ENCODE data around the gene SENP1.
"Not testable (repeated sequence)": the region's sequence is repeated elsewhere in the genome, so short reads cannot be mapped to it uniquely, and the experiment has no call there.

DNA sequence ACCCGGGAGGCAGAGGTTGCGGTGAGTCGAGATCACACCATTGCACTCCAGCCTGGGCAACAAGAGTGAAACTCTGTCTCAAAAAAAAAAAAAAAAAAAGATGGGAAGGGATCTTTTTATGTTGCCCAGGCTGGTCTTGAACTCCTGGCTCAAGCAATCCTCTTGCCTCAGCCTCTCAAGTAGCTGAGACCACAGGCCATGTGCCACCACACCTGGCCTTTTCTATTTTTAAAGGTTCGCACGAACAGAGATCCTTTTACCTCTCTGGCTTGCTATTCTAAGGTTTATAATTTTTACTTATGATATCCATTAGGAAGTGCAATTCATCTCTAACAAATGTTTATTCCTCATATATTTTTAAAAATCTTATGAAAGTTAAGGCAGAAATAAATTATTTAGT lies 19.7 kb upstream of the SENP1 start:
- TF ChIP-seq, protein P1, sequence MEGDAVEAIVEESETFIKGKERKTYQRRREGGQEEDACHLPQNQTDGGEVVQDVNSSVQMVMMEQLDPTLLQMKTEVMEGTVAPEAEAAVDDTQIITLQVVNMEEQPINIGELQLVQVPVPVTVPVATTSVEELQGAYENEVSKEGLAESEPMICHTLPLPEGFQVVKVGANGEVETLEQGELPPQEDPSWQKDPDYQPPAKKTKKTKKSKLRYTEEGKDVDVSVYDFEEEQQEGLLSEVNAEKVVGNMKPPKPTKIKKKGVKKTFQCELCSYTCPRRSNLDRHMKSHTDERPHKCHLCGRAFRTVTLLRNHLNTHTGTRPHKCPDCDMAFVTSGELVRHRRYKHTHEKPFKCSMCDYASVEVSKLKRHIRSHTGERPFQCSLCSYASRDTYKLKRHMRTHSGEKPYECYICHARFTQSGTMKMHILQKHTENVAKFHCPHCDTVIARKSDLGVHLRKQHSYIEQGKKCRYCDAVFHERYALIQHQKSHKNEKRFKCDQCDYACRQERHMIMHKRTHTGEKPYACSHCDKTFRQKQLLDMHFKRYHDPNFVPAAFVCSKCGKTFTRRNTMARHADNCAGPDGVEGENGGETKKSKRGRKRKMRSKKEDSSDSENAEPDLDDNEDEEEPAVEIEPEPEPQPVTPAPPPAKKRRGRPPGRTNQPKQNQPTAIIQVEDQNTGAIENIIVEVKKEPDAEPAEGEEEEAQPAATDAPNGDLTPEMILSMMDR (conservative IDR thresholded peaks at IDR 0.05; ENCODE audit: low read length): not testable (repeated sequence)
- TF ChIP-seq EZH2phosphoT487 (IDR thresholded peaks at IDR 0.05; ENCODE audit: borderline replicate concordance): not testable (repeated sequence)

All from Loucy (cell line).